Activated naive CD8-positive, alpha-beta T cell treated with anti-CD3 and anti-CD28 coated beads for 36 hours (primary cell): ENCODE data around the gene MVD. TPM values are rescaled to one million over a fixed set of nuclear protein-coding genes. Genes with fewer than 3 reads are reported as not detected.

Experiments used
- DNase-seq: peaks from one replicate; pipeline ENCODE4 v3.0.0; 2021
- H3K27ac Mint-ChIP-seq: one replicate; pipeline ENCODE4 v1.8.0; 2022; ENCODE audit warnings: mild to moderate bottlenecking, moderate library complexity, mixed read lengths
- H3K27me3 Mint-ChIP-seq: one replicate; pipeline ENCODE4 v1.8.0; 2022; ENCODE audit warnings: mild to moderate bottlenecking, mixed read lengths
- H3K36me3 Mint-ChIP-seq: one replicate; pipeline ENCODE4 v1.8.0; 2021; ENCODE audit warnings: mild to moderate bottlenecking, mixed read lengths
- H3K4me1 Mint-ChIP-seq: one replicate; pipeline ENCODE4 v1.8.0; 2021; ENCODE audit warnings: mixed read lengths
- H3K4me3 Mint-ChIP-seq: one replicate; pipeline ENCODE4 v1.8.0; 2022; ENCODE audit warnings: mild to moderate bottlenecking, moderate library complexity, mixed read lengths
- H3K9me3 Mint-ChIP-seq: one replicate; pipeline ENCODE4 v1.8.0; 2022; ENCODE audit warnings: mixed read lengths
- total RNA-seq, 2 experiments: library from RNA; stranded (reverse); gene quantifications; one replicate each; pipeline ENCODE4 v1.2.3, GENCODE V29; 2021

Gene MVD
- total RNA-seq, 2 experiments from 2014 or later: 53.3 to 56.6 TPM

DNA sequence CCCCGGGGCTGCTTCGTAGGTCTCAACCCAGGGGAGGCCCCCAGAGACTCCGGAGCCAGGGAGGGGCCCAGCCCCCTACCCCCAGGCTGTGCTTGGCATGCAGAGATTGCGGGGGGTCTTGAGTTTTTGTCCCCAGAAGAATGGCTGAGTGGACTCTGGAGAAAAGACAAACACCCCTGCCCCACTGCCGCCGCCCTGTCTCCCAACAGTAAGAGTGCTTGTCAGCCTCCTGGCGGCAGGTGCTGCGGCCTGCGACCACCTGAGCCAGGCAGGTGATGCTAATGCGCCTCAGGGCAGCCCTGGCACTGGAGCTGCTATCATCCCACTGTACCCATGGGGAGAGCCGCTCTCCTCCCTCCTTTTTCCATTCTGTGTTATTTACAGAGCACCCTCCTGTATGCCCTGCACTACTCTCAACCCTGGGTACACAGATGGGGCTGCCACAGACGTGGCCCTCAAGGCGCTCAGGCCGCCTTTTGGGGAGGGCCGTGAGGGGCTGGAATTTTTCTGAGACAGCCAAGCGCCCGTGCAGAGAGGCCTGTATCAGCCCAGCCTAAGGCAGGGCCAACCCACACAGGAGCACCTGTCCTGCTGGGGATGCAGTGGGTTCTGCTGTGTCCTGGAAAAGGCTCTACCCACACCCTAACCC, 27.1 kb downstream of the MVD start:
- peaks cover 33% of the 10 kb centered on the region for H3K27me3 Mint-ChIP-seq
- peaks cover 6% of the 10 kb centered on the region for H3K36me3 Mint-ChIP-seq
- peaks cover 37% of the 10 kb centered on the region for H3K4me1 Mint-ChIP-seq
- no peak overlapping the region for H3K27ac Mint-ChIP-seq
- no peak for DNase-seq
- H3K9me3 Mint-ChIP-seq: peaks cover 2% of the 10 kb centered on the region
- H3K4me3 Mint-ChIP-seq: peak overlapping the region; percentile 57

DNA sequence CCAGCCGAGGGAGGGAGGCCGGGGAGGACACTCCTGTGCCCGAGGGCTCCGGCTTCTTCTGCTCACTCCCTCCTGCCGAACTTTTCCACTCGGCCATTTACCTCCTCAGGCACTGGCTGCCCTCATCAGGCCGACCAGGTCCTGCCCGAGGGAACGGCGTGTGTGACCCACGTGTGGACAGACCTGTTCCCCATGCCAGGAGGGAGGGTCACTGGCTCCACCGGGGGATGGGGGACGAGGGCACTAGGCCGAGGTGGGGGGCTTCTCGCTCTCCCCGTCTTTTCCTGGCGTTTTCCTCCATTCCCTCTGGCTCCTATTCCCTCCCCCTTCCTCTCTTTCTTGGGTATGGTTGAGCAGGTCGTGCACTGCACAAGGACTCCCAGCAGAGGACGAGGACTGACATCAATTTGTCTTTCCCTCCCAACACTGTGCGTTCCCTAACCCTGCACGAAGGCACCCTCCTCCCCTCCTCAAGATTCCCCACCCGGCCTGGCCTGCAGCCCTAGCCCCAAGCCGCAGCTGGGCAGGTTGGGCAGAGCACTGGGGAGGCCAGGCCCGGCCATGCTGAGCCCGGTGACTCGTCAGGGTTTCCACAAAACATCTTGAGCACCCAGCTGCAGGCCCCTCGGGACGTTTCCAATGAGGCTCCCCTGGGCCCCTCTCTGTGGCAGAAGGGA, 27.8 kb downstream of the MVD start:
- Mint-ChIP-seq H3K9me3 (peaks cover 2% of the 10 kb centered on the region), H3K36me3 (peaks cover 6% of the 10 kb centered on the region), H3K27me3 (peaks cover 27% of the 10 kb centered on the region), H3K4me1 (peaks cover 34% of the 10 kb centered on the region), H3K4me3 (peak overlapping the region; percentile 52), H3K27ac (no peak overlapping the region)
- no peak for DNase-seq

DNA sequence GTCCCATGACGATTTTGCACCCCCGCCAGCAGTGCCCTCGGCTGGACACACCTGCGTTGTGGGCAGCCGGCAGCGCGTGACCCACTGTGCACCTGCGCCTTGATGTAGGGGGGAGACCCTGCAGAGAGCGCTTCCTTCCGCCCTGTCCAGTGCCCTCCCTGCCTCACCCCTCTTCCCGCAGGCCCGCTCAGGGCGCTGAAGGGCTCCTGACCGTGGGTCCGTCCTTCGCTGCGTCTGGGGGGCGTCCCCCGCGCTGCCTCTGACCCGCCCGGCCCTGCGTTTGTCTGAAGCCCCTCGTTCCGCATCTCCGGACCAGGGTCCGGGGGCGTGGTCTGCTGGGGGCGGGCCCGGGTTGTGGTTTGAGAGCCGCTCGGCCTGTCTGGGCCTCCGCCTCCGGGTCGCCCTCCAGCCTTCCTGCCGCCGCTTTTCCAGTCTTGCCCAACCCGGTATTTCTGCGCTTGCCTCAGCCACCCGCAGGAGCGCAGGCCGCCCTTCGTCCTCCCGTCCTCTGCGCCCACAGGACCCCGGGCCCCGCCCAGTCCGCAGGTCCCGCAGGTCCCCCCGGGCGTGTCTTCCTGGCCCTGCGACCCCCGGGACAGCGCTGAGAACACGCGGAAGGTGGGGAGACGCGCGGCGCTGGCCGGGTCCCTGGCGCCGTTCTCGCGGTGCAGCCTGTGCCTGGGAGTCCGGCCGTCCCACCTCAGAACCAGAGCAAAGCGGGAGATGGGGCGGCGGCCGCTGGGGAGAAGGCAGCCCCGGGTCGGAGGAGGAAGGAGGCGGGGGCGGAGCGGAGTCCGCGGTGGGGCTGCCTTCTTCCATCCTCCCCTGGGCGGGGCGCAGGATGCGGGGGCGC, 28.5 kb downstream of the MVD start:
- H3K4me3 Mint-ChIP-seq: peak overlapping the region; percentile 68
- DNase-seq: peak; percentile 70
- H3K27me3 Mint-ChIP-seq: peaks cover 24% of the 10 kb centered on the region
- H3K9me3 Mint-ChIP-seq: peaks cover 2% of the 10 kb centered on the region
- peaks cover 6% of the 10 kb centered on the region for H3K36me3 Mint-ChIP-seq
- peaks cover 31% of the 10 kb centered on the region for H3K4me1 Mint-ChIP-seq
- no peak overlapping the region for H3K27ac Mint-ChIP-seq

DNA sequence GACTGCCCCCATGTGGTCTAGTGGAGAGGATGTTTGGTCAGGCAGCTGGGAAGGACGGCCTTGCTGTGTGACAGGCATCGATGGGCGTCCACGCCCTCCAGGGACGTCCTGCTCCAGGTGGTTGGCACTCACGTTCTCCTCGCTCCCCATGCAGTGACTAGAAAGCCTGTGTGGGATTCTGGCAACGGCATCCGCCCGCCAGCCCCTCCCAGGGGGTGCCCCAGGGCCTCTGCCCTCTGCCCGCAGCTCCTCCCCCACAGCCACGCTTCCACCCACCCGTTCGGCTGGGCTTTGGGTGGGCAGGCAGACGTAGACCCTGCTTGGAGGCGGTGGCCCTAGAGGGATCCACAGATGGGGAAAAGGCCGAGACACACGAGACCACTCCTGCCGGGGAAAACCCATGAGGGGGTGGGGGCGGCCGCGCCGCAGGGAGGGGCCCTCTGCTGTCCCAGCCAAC, 29.2 kb downstream of the MVD start:
- Mint-ChIP-seq H3K36me3 (peaks cover 6% of the 10 kb centered on the region), H3K9me3 (peaks cover 2% of the 10 kb centered on the region), H3K27me3 (peaks cover 22% of the 10 kb centered on the region), H3K27ac (peak overlapping the region; percentile 63), H3K4me1 (peaks cover 29% of the 10 kb centered on the region), H3K4me3 (peak overlapping the region; percentile 68)
- DNase-seq: peak; percentile 72

DNA sequence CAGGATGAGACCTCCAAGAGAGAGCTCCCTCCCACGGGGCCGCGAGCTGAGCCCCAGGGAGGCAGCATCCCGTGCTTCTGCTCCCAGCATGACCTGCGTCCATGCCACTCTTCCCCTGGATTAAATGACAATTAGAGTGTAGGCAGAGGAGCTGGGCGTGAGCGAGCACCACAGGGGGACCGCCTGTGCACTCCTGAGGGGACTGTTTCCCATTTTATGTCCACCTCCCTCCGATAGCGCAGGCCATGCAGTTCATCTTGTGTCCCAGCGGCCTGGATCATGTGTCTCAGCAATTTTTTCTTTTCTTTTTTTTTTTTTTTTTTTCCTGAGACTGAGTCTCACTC, 30.3 kb downstream of the MVD start:
- Mint-ChIP-seq H3K27me3 (peaks cover 10% of the 10 kb centered on the region), H3K36me3 (peaks cover 4% of the 10 kb centered on the region), H3K4me1 (peaks cover 18% of the 10 kb centered on the region), H3K27ac (no peak overlapping the region), H3K4me3 (no peak overlapping the region), H3K9me3 (peaks cover under 1% of the 10 kb centered on the region)
- no peak for DNase-seq

DNA sequence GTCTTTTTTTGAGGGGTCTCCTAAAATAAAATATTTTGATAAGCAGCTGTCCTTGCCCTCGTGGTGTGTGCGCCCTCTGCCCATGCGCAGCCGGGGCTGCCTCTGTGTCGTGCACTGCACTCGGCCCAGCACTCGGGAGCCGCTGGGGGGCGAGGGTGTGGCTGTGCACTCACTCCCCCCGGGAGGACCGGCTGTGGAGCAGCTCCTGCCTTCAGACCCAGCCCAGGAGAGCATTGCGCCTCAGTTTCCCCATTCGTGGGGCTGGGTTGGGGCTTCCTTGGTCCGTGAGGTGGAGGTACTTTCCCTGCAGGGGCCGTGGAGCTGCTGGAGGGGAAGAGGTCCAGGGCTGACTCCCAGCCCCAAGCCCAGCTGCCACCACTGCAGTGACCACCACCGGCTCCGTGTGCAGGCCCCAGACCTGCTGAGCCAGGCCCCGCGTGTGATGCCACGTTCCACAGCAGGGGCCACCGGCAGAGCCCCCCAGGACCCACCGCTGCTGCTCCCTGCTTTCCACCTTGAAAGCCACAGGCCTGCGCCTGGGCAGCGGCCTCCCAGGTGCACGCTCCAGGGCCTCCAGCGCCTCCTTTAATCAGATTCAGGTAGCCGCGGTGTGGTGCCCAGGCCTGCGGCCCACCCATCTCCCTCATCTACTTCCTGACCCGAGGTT, 30.8 kb downstream of the MVD start:
- H3K4me1 Mint-ChIP-seq: peaks cover 13% of the 10 kb centered on the region
- no peak for DNase-seq
- no peak overlapping the region for H3K27ac Mint-ChIP-seq
- H3K27me3 Mint-ChIP-seq: peaks cover 5% of the 10 kb centered on the region
- no peaks in the 10 kb centered on the region for H3K9me3 Mint-ChIP-seq
- peaks cover 4% of the 10 kb centered on the region for H3K36me3 Mint-ChIP-seq
- H3K4me3 Mint-ChIP-seq: no peak overlapping the region

DNA sequence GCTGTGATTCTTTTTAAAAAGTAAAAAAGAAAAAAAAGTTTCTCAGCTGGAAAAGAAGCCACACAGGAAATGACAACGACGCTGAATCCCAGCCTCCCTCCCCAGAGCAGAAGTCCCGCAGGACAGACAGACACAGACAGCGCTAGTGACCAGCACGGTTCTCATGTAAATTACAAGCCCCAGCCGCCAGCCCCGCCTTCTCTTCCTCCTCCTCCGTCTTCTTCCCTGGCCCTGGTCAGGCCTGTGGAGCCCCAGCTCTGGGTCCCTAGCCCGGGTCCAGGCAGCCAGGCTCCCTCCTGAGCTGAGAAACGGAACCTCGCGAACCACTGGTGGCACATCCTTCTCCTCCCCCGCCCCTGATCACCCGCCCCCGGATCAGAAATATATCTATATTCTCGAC, 31.5 kb downstream of the MVD start:
- H3K4me3 Mint-ChIP-seq: no peak overlapping the region

DNA sequence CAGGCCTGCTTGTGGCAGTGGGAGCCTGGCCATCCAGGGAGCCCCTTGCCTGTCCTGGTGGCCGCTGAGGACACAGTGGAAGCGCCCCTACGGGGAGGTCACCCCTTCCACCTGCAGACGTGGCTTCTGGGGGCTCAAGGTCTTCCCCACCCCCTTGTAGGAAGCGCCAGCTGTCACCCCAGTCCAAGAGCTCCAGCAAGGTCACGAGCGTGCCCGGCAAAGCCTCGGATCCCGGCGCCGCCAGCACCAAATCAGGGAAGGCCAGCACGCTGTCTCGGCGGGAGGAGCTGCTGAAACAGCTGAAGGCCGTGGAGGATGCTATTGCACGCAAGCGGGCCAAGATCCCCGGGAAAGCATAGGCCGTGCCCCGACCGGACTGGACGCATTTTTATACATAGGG, 31.9 kb downstream of the MVD start:
- Mint-ChIP-seq H3K36me3 (peaks cover 4% of the 10 kb centered on the region), H3K4me3 (no peak overlapping the region), H3K4me1 (peaks cover 8% of the 10 kb centered on the region), H3K9me3 (no peaks in the 10 kb centered on the region), H3K27ac (no peak overlapping the region), H3K27me3 (no peaks in the 10 kb centered on the region)
- no peak for DNase-seq

More for the DNA sequence above, 31.5 kb downstream of the MVD start:
- DNase-seq: no peak
- Mint-ChIP-seq H3K27ac (no peak overlapping the region), H3K4me1 (peaks cover 11% of the 10 kb centered on the region), H3K27me3 (peaks cover 2% of the 10 kb centered on the region), H3K36me3 (peaks cover 4% of the 10 kb centered on the region), H3K9me3 (no peaks in the 10 kb centered on the region)

DNA sequence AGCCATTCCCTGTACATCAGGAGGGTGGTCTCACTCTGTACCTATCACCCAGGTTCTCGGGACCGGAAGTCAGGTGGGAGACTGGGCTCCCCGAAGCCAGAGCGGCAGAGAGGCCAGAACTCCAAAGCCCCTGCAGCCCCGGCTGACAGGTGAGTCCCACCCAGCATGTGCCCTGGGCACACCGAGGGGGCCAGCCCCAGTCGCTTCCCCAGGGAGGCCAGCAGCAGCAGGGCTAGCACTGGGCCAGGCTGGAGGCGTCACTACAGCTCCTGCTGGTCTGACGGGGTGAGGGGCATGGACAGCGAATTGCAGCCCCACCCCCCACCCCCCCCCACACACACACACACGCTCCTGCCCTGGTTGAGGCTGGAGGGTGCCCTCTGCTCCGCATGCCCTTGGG, 32.5 kb downstream of the MVD start:
- H3K9me3 Mint-ChIP-seq: no peaks in the 10 kb centered on the region
- no peak for DNase-seq
- H3K27ac Mint-ChIP-seq: no peak overlapping the region
- H3K4me1 Mint-ChIP-seq: peaks cover 8% of the 10 kb centered on the region
- H3K4me3 Mint-ChIP-seq: no peak overlapping the region
- H3K36me3 Mint-ChIP-seq: peaks cover 4% of the 10 kb centered on the region
- H3K27me3 Mint-ChIP-seq: no peaks in the 10 kb centered on the region

DNA sequence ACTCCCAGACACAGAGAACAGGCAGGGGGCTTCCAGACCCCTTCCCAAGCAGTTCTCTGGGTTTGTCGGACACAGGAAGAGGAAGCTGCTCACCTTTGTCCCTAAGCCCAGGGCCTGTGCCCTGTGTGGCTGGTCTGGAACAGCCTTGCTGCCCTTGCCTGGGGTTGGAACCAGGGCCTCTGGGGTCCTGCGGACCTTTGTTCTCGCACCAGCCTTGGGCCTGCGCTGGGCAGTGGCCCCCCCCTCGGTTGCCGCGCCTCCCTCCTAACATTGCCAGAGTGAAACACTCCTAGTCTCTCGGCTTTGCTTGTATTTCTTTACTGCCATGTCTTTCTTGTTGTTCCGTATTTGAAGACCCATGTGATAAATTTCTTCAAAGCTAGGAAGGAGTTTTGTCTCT, 33.1 kb downstream of the MVD start:
- Mint-ChIP-seq H3K4me3 (no peak overlapping the region), H3K27me3 (no peaks in the 10 kb centered on the region), H3K36me3 (peaks cover 4% of the 10 kb centered on the region), H3K4me1 (peaks cover 5% of the 10 kb centered on the region), H3K27ac (no peak overlapping the region), H3K9me3 (no peaks in the 10 kb centered on the region)
- DNase-seq: no peak

DNA sequence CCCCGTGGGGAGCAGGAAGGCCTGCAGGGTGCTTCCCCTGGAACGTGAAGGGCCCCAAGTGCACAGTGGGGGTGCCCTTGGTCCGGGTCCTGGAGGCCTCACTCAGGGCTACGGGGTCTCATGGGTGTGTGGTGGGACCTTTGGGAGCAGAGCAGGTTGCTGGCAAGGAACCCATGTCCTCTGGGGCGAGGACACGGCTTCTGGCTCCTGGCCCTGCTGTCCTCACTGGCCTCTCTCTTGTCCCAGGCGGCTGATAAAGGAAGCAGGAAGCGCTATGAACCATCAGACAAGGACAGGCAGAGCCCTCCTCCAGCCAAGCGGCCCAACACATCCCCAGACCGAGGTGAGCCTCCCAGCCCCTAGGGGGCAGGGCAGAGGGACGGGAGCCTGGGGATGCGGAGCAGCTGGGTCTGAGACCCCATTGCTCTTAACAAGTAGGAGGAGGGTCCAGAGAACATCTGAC, 34.3 kb downstream of the MVD start:
- Mint-ChIP-seq H3K36me3 (peaks cover 7% of the 10 kb centered on the region), H3K27me3 (no peaks in the 10 kb centered on the region), H3K4me3 (no peak overlapping the region), H3K4me1 (peaks cover 5% of the 10 kb centered on the region), H3K27ac (no peak overlapping the region), H3K9me3 (no peaks in the 10 kb centered on the region)
- peak; percentile 32 for DNase-seq

DNA sequence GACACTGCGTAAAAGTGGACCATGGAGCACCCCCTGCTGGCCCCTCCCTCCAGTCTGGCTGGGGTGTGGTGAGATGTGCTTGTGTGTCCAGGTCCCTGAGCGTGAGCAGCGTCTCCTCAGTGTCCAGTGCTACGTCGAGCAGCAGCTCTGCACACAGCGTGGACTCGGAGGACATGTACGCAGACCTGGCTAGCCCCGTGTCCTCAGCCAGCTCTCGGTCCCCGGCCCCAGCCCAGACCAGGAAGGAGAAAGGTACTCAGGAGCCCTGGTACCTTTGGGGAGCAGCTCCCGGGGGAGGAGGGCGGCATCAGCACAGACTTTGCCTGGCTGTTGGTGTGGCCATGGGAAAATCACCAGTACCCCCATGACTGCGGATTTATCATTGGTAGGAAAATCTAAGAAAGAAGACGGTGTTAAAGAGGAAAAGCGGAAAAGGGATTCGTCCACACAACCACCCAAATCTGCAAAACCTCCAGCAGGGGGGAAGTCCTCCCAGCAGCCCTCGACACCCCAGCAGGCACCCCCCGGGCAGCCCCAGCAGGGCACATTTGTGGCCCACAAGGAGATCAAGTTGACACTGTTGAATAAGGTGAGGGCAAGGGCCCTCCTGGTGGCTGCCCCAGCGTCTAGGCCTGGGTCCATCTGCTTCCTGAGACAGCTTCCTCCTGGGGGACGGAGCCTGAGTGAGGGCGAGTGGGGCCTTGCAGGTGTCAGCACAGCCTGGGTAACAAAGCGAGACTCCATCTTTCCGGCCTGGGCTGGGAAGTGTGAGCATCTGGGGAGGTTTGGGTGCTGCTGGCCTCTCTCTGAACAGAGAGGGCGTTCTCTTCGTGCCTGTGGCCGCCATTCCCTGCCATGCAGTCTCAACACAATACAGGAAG, 35.1 kb downstream of the MVD start:
- no peak overlapping the region for H3K27ac Mint-ChIP-seq
- no peak overlapping the region for H3K4me3 Mint-ChIP-seq

DNA sequence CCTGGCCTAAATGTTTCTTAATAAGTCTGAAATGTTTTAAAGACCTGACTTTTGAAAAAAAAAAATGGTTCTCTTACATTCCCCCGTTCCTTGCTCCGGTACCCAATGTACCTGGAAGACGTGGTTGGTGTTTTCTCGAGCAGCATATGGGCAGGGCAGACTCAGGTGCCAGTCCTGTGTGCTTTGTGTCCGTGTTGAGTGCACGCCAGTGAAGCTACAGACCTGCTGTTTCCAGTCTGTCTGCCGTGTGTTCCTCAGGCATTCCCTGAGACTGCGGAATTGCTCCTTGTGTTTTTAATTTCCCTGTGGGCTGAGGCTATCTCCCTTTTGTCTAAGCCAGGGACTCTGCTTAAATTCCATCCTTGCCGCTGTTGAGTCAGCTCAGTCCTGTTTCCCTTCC, 36.2 kb downstream of the MVD start:
- Mint-ChIP-seq H3K4me1 (peaks cover 4% of the 10 kb centered on the region), H3K36me3 (peaks cover 11% of the 10 kb centered on the region), H3K9me3 (no peaks in the 10 kb centered on the region), H3K27me3 (no peaks in the 10 kb centered on the region), H3K4me3 (no peak overlapping the region), H3K27ac (no peak overlapping the region)
- no peak for DNase-seq

More for the DNA sequence above, 35.1 kb downstream of the MVD start:
- no peak for DNase-seq
- Mint-ChIP-seq H3K36me3 (peaks cover 11% of the 10 kb centered on the region), H3K27me3 (no peaks in the 10 kb centered on the region), H3K4me1 (peaks cover 5% of the 10 kb centered on the region), H3K9me3 (no peaks in the 10 kb centered on the region)

DNA sequence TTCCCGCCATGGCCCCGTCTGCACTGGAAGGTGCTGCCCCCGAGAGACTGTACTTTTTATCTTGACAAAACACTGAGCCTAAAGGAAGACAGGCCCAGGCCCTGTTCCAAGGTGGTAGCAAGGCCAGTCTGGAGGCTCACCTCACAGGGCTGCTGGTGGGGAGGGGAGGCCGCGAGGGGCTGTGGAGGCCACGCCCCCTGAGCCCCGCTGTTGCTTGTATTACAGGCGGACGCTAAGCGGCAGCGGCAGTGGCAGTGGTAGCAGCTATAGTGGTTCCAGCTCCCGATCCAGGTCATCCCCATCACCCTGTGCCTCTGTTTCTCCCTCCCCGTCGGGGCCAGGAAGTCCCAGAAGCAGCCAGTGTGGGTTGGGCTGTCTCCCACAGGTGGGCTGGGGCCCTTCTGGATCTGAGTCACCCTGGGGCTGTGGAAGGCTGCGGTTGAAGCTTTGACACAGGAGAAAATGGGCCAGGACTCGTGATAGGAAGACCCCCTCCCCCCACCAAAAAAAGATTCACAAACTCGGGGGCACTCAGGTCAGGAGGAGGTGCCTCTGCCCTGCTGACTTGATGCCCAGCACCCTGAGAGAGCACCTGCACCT, 37.8 kb downstream of the MVD start:
- no peak for DNase-seq
- Mint-ChIP-seq H3K27me3 (no peaks in the 10 kb centered on the region), H3K36me3 (peaks cover 8% of the 10 kb centered on the region), H3K4me3 (no peak overlapping the region), H3K27ac (no peak overlapping the region), H3K4me1 (peaks cover 5% of the 10 kb centered on the region), H3K9me3 (no peaks in the 10 kb centered on the region)
